ENCODE data around the gene TCEAL8.
"Not testable (repeated sequence)": the region's sequence is repeated elsewhere in the genome, so short reads cannot be mapped to it uniquely, and the experiment has no call there.

- TF ChIP-seq, protein P1, sequence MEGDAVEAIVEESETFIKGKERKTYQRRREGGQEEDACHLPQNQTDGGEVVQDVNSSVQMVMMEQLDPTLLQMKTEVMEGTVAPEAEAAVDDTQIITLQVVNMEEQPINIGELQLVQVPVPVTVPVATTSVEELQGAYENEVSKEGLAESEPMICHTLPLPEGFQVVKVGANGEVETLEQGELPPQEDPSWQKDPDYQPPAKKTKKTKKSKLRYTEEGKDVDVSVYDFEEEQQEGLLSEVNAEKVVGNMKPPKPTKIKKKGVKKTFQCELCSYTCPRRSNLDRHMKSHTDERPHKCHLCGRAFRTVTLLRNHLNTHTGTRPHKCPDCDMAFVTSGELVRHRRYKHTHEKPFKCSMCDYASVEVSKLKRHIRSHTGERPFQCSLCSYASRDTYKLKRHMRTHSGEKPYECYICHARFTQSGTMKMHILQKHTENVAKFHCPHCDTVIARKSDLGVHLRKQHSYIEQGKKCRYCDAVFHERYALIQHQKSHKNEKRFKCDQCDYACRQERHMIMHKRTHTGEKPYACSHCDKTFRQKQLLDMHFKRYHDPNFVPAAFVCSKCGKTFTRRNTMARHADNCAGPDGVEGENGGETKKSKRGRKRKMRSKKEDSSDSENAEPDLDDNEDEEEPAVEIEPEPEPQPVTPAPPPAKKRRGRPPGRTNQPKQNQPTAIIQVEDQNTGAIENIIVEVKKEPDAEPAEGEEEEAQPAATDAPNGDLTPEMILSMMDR (IDR thresholded peaks at IDR 0.05) = not testable (repeated sequence)
- TF ChIP-seq POLR2A (IDR thresholded peaks at IDR 0.05) = not testable (repeated sequence)
Measured at GRCh38 chrX:103235608-103236007, 19.3 kb downstream of the TCEAL8 start.
